SK-N-SH (cell line): ENCODE results near the gene FLT3LG.

Experiments
- MAX ChIP-seq: IDR thresholded peaks from 2 replicates; pipeline ENCODE4 v1.4.0; 2012; ENCODE audit warnings: low read depth
- NFIC ChIP-seq: IDR thresholded peaks from 2 replicates; pipeline ENCODE4 v1.4.0; 2012; ENCODE audit warnings: borderline replicate concordance

GRCh38 chr19:49507803-49508494 lies 33.9 kb downstream of the FLT3LG start:
- TF ChIP-seq MAX (no peak), NFIC (no peak)
